ENCODE results near the gene CDH8.

CDH8 gene, protein sequence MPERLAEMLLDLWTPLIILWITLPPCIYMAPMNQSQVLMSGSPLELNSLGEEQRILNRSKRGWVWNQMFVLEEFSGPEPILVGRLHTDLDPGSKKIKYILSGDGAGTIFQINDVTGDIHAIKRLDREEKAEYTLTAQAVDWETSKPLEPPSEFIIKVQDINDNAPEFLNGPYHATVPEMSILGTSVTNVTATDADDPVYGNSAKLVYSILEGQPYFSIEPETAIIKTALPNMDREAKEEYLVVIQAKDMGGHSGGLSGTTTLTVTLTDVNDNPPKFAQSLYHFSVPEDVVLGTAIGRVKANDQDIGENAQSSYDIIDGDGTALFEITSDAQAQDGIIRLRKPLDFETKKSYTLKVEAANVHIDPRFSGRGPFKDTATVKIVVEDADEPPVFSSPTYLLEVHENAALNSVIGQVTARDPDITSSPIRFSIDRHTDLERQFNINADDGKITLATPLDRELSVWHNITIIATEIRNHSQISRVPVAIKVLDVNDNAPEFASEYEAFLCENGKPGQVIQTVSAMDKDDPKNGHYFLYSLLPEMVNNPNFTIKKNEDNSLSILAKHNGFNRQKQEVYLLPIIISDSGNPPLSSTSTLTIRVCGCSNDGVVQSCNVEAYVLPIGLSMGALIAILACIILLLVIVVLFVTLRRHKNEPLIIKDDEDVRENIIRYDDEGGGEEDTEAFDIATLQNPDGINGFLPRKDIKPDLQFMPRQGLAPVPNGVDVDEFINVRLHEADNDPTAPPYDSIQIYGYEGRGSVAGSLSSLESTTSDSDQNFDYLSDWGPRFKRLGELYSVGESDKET

DNA sequence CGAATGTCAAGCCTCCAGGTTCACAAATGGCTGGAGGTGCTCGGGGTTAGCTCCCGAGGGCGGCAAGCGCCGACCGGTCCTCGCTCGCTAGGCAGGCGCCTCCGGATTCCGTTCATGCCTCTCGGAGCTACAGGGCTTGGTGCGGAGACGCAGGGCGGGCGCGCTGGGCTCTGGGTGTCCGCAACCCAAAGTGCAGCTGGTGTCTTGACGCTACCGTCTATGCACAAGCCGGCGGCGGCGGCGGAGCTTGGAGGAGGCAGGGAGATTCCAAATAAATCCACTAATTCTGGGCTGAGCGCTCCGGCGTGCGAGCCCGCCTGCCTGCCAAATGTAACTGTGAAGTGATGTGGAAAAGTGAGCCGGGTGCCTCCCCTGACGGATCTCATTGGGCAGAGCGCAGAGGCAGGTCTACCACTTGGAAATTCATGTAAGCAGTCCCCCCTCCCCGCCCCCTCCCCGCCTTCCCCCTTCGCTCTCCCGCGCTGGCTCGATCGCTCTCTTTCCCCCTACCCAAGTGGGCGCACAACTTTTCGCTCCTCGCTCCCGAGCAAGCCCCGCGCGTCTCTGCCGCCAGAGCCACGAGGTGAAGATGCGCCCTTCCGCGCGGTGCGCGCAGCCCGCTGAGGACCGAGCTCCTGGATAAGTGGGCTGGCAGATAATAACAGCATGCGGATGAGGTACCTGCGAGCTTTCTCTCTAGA is at the start of gene CDH8:
CDH8 (minus strand) TSS at position 338 of the 701 bp plus-strand sequence. CDS start 15,035 bp downstream, outside the sequence.
- no peaks in the 10 kb centered on the region for H3K36me3 ChIP-seq (ENCODE audit: low read length)
- H3K79me2 ChIP-seq (ENCODE audit: insufficient read depth, low read length): no peaks in the 10 kb centered on the region
- H2AFZ ChIP-seq (ENCODE audit: low read depth, low read length, severe bottlenecking): no peak within 1 kb of the TSS
- no peak within 1 kb of the TSS for H3K9ac ChIP-seq (ENCODE audit: low read length)
- H3K27me3 ChIP-seq (ENCODE audit: low read length): no peaks in the 10 kb centered on the region
- no peak within 1 kb of the TSS for H3K27ac ChIP-seq (ENCODE audit: low read depth, low read length)
- no peak within 1 kb of the TSS for H3K4me2 ChIP-seq (ENCODE audit: low read depth, low read length, poor library complexity, severe bottlenecking)
- no peaks in the 10 kb centered on the region for H3F3A ChIP-seq (ENCODE audit: insufficient read depth)
- no peaks in the 10 kb centered on the region for H3K9me2 ChIP-seq (replicated peaks; ENCODE audit: insufficient read depth, low read length)
- no peaks in the 10 kb centered on the region for H3K9me3 ChIP-seq (ENCODE audit: insufficient read depth, low read length)
- TF ChIP-seq EZH2phosphoT487 (conservative IDR thresholded peaks at IDR 0.05; ENCODE audit: low read length): no peak
- TF ChIP-seq, protein P1, sequence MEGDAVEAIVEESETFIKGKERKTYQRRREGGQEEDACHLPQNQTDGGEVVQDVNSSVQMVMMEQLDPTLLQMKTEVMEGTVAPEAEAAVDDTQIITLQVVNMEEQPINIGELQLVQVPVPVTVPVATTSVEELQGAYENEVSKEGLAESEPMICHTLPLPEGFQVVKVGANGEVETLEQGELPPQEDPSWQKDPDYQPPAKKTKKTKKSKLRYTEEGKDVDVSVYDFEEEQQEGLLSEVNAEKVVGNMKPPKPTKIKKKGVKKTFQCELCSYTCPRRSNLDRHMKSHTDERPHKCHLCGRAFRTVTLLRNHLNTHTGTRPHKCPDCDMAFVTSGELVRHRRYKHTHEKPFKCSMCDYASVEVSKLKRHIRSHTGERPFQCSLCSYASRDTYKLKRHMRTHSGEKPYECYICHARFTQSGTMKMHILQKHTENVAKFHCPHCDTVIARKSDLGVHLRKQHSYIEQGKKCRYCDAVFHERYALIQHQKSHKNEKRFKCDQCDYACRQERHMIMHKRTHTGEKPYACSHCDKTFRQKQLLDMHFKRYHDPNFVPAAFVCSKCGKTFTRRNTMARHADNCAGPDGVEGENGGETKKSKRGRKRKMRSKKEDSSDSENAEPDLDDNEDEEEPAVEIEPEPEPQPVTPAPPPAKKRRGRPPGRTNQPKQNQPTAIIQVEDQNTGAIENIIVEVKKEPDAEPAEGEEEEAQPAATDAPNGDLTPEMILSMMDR (IDR thresholded peaks at IDR 0.05; ENCODE audit: insufficient read depth, low read length, poor library complexity, severe bottlenecking): no peak
- no peak within 1 kb of the TSS for H3K4me3 ChIP-seq (ENCODE audit: insufficient read depth, low read length, poor library complexity, severe bottlenecking)
- no peaks in the 10 kb centered on the region for H4K20me1 ChIP-seq (ENCODE audit: low read depth, low read length)

DNA sequence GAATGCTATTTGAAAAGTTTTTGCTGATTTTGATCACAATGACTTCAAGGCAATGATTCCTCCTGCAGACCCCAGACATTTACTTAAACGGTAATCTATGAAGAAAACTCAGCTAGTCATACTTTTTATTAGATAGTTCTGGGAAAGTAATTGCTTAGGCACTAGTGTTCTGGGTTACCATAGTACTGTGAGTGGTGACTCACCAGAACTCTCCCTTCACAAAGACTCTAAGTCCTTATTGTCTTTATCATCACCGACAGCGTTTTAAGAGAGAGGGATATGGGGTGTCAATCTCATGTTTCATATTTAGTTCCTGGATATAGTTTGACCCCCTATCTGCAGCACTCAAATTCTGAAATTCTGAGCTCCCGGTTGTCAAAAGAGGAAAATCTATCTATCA is 43.0 kb upstream of the CDH8 start:
- H3K27me3 ChIP-seq (ENCODE audit: low read length): no peaks in the 10 kb centered on the region
- no peaks in the 10 kb centered on the region for H3F3A ChIP-seq (ENCODE audit: insufficient read depth)
- H3K36me3 ChIP-seq (ENCODE audit: low read length): no peaks in the 10 kb centered on the region
- TF ChIP-seq, protein P1 (IDR thresholded peaks at IDR 0.05; ENCODE audit: insufficient read depth, low read length, poor library complexity, severe bottlenecking): no peak
- TF ChIP-seq EZH2phosphoT487 (conservative IDR thresholded peaks at IDR 0.05; ENCODE audit: low read length): no peak
- no peaks in the 10 kb centered on the region for H4K20me1 ChIP-seq (ENCODE audit: low read depth, low read length)
- no peaks in the 10 kb centered on the region for H3K9me3 ChIP-seq (ENCODE audit: insufficient read depth, low read length)
- no peak overlapping the region for H3K4me3 ChIP-seq (ENCODE audit: insufficient read depth, low read length, poor library complexity, severe bottlenecking)
- no peak overlapping the region for H3K9ac ChIP-seq (ENCODE audit: low read length)
- H3K9me2 ChIP-seq (replicated peaks; ENCODE audit: insufficient read depth, low read length): no peaks in the 10 kb centered on the region
- H2AFZ ChIP-seq (ENCODE audit: low read depth, low read length, severe bottlenecking): no peak overlapping the region
- H3K79me2 ChIP-seq (ENCODE audit: insufficient read depth, low read length): no peaks in the 10 kb centered on the region
- H3K27ac ChIP-seq (ENCODE audit: low read depth, low read length): no peak overlapping the region
- H3K4me2 ChIP-seq (ENCODE audit: low read depth, low read length, poor library complexity, severe bottlenecking): no peak overlapping the region

DNA sequence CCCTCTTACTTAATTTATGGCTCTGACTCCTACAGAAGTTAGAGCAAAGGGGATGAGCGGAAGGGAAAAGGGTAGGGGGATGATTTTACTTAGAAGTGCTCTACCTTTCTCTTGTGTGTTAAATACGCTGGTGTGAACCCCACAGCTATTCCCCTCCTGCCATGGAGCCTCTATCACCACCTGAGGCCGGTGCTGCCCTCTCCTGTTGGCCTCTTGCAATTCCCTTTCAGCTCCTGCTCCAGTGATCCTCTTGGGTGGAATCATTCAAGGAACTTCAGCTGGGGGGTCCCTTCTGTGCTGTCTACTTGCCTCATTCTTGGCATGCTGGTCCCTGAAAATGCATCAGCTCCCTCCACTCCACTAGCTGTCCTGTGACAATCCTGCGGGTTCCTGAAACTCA is 41.8 kb upstream of the CDH8 start:
- Histone ChIP-seq H3F3A (ENCODE audit: insufficient read depth) (no peaks in the 10 kb centered on the region), H4K20me1 (ENCODE audit: low read depth, low read length) (no peaks in the 10 kb centered on the region), H3K79me2 (ENCODE audit: insufficient read depth, low read length) (no peaks in the 10 kb centered on the region), H3K27me3 (ENCODE audit: low read length) (no peaks in the 10 kb centered on the region), H3K9ac (ENCODE audit: low read length) (no peak overlapping the region), H3K4me3 (ENCODE audit: insufficient read depth, low read length, poor library complexity, severe bottlenecking) (no peak overlapping the region), H3K27ac (ENCODE audit: low read depth, low read length) (no peak overlapping the region), H3K4me2 (ENCODE audit: low read depth, low read length, poor library complexity, severe bottlenecking) (no peak overlapping the region), H2AFZ (ENCODE audit: low read depth, low read length, severe bottlenecking) (no peak overlapping the region), H3K9me3 (ENCODE audit: insufficient read depth, low read length) (no peaks in the 10 kb centered on the region), H3K36me3 (ENCODE audit: low read length) (no peaks in the 10 kb centered on the region), H3K9me2 (replicated peaks; ENCODE audit: insufficient read depth, low read length) (no peaks in the 10 kb centered on the region)
- no peak for TF ChIP-seq EZH2phosphoT487 (conservative IDR thresholded peaks at IDR 0.05; ENCODE audit: low read length)
- TF ChIP-seq, protein P1 (IDR thresholded peaks at IDR 0.05; ENCODE audit: insufficient read depth, low read length, poor library complexity, severe bottlenecking): no peak
